ENCODE data around the gene MAST4. TPM values are rescaled to one million over a fixed set of nuclear protein-coding genes. Genes with fewer than 3 reads are reported as not detected.

MAST4 gene
- total RNA-seq, 1 donor from 2014 or later, result 22.3 TPM

GRCh38 chr5:67085616-67086015, 489.4 kb downstream of the MAST4 start:
- H3K36me3 ChIP-seq (ENCODE audit: insufficient read depth, low read length), result peaks cover 2% of the 10 kb centered on the region
- no peaks in the 10 kb centered on the region for H3K9me3 ChIP-seq (ENCODE audit: insufficient read depth, low read depth, low read length)
- FAIRE-seq (no peak), DNase-seq (ENCODE audit: low read depth) (no peak)
- H3K27ac ChIP-seq (ENCODE audit: low read depth, low read length), result no peak overlapping the region
- Mint-ChIP-seq H3K4me1 (ENCODE audit: low read depth, unreplicated experiment) (peaks cover 15% of the 10 kb centered on the region), H3K36me3 (ENCODE audit: low read depth, unreplicated experiment) (no peaks in the 10 kb centered on the region), H3K4me3 (ENCODE audit: unreplicated experiment) (no peak overlapping the region), H3K27me3 (ENCODE audit: low read depth, unreplicated experiment) (no peaks in the 10 kb centered on the region), H3K27ac (ENCODE audit: unreplicated experiment) (no peak overlapping the region), H3K9me3 (ENCODE audit: unreplicated experiment) (no peaks in the 10 kb centered on the region)
- no peak overlapping the region for H3K9ac ChIP-seq (ENCODE audit: low read length)
- H4K20me1 ChIP-seq (ENCODE audit: insufficient read depth, low read length), result peaks cover 23% of the 10 kb centered on the region
- H3K4me3 ChIP-seq (ENCODE audit: insufficient read depth, low read depth, low read length), result no peak overlapping the region
- peaks cover 9% of the 10 kb centered on the region for H3K4me1 ChIP-seq (ENCODE audit: insufficient read depth, low read length)
- no peak overlapping the region for H2AFZ ChIP-seq (ENCODE audit: low read depth, low read length)
- peaks cover 51% of the 10 kb centered on the region for H3K79me2 ChIP-seq (ENCODE audit: insufficient read depth, low read length)
- TF ChIP-seq, protein P1, sequence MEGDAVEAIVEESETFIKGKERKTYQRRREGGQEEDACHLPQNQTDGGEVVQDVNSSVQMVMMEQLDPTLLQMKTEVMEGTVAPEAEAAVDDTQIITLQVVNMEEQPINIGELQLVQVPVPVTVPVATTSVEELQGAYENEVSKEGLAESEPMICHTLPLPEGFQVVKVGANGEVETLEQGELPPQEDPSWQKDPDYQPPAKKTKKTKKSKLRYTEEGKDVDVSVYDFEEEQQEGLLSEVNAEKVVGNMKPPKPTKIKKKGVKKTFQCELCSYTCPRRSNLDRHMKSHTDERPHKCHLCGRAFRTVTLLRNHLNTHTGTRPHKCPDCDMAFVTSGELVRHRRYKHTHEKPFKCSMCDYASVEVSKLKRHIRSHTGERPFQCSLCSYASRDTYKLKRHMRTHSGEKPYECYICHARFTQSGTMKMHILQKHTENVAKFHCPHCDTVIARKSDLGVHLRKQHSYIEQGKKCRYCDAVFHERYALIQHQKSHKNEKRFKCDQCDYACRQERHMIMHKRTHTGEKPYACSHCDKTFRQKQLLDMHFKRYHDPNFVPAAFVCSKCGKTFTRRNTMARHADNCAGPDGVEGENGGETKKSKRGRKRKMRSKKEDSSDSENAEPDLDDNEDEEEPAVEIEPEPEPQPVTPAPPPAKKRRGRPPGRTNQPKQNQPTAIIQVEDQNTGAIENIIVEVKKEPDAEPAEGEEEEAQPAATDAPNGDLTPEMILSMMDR (IDR thresholded peaks at IDR 0.05; ENCODE audit: insufficient read depth, low read depth, low read length), result no peak
- TF ChIP-seq EZH2 (IDR thresholded peaks at IDR 0.05; ENCODE audit: insufficient read depth, low read length), result no peak
- H3K4me2 ChIP-seq (ENCODE audit: low read length), result no peak overlapping the region
- H3K27me3 ChIP-seq (ENCODE audit: insufficient read depth, low read length), result no peaks in the 10 kb centered on the region

DNA sequence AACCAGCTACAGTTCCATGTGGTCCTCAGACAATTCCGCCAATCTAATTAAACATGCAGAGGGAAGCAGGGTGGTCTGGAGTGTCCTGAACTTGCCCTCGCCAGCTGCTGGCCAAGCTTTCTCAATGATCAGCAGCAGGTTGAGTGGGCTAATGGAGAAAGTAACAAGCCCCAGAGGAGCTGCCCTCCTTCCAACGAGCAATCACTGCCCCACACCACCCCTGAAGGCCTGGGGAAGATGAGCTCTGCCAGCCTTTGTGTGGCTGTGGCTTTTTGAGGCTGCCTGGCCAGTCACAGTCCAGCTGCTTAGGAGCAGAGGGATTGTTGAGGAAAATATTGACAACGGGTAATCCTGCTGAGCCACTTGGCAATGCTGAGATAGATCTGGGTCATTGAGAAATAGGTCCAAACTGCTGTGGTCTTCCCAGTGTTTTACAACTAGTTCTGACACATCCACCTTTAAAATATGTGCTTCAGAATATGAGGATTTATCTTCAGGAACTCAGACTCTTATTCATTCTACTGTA, 493.1 kb downstream of the MAST4 start:
- H3K27ac ChIP-seq (ENCODE audit: low read depth, low read length), result no peak overlapping the region
- peaks cover 19% of the 10 kb centered on the region for H4K20me1 ChIP-seq (ENCODE audit: insufficient read depth, low read length)
- no peak overlapping the region for H3K4me2 ChIP-seq (ENCODE audit: low read length)
- H3K36me3 ChIP-seq (ENCODE audit: insufficient read depth, low read length), result peaks cover 3% of the 10 kb centered on the region
- peaks cover 2% of the 10 kb centered on the region for H3K36me3 Mint-ChIP-seq (ENCODE audit: low read depth, unreplicated experiment)
- H3K27me3 Mint-ChIP-seq (ENCODE audit: low read depth, unreplicated experiment), result no peaks in the 10 kb centered on the region
- no peaks in the 10 kb centered on the region for H3K27me3 ChIP-seq (ENCODE audit: insufficient read depth, low read length)
- H3K9me3 ChIP-seq (ENCODE audit: insufficient read depth, low read depth, low read length), result no peaks in the 10 kb centered on the region
- H3K27ac Mint-ChIP-seq (ENCODE audit: unreplicated experiment), result no peak overlapping the region
- no peak overlapping the region for H3K4me3 ChIP-seq (ENCODE audit: insufficient read depth, low read depth, low read length)
- H3K79me2 ChIP-seq (ENCODE audit: insufficient read depth, low read length), result peaks cover 47% of the 10 kb centered on the region
- H3K9me3 Mint-ChIP-seq (ENCODE audit: unreplicated experiment), result no peaks in the 10 kb centered on the region
- H2AFZ ChIP-seq (ENCODE audit: low read depth, low read length), result no peak overlapping the region
- FAIRE-seq (no peak), DNase-seq (ENCODE audit: low read depth) (peak; percentile 58)
- no peak overlapping the region for H3K4me3 Mint-ChIP-seq (ENCODE audit: unreplicated experiment)
- TF ChIP-seq EZH2 (IDR thresholded peaks at IDR 0.05; ENCODE audit: insufficient read depth, low read length), result no peak
- TF ChIP-seq, protein P1 (IDR thresholded peaks at IDR 0.05; ENCODE audit: insufficient read depth, low read depth, low read length), result no peak
- H3K4me1 Mint-ChIP-seq (ENCODE audit: low read depth, unreplicated experiment), result peaks cover 33% of the 10 kb centered on the region
- H3K4me1 ChIP-seq (ENCODE audit: insufficient read depth, low read length), result peaks cover 16% of the 10 kb centered on the region
- no peak overlapping the region for H3K9ac ChIP-seq (ENCODE audit: low read length)

- no peak for DNase-seq (ENCODE audit: low read depth)
- H3K9ac ChIP-seq (ENCODE audit: low read length), result no peak overlapping the region
- H3K4me3 ChIP-seq (ENCODE audit: insufficient read depth, low read depth, low read length), result no peak overlapping the region
- H3K27me3 Mint-ChIP-seq (ENCODE audit: low read depth, unreplicated experiment), result no peaks in the 10 kb centered on the region
- no peak overlapping the region for H3K4me3 Mint-ChIP-seq (ENCODE audit: unreplicated experiment)
- H3K36me3 Mint-ChIP-seq (ENCODE audit: low read depth, unreplicated experiment), result peaks cover 2% of the 10 kb centered on the region
- H3K4me1 ChIP-seq (ENCODE audit: insufficient read depth, low read length), result peaks cover 24% of the 10 kb centered on the region
- H3K27me3 ChIP-seq (ENCODE audit: insufficient read depth, low read length), result no peaks in the 10 kb centered on the region
- no peaks in the 10 kb centered on the region for H3K9me3 ChIP-seq (ENCODE audit: insufficient read depth, low read depth, low read length)
- no peak overlapping the region for H3K4me2 ChIP-seq (ENCODE audit: low read length)
- H3K27ac Mint-ChIP-seq (ENCODE audit: unreplicated experiment), result no peak overlapping the region
- no peaks in the 10 kb centered on the region for H3K9me3 Mint-ChIP-seq (ENCODE audit: unreplicated experiment)
- peaks cover 41% of the 10 kb centered on the region for H3K79me2 ChIP-seq (ENCODE audit: insufficient read depth, low read length)
- peaks cover 19% of the 10 kb centered on the region for H4K20me1 ChIP-seq (ENCODE audit: insufficient read depth, low read length)
- peaks cover 40% of the 10 kb centered on the region for H3K4me1 Mint-ChIP-seq (ENCODE audit: low read depth, unreplicated experiment)
- no peak overlapping the region for H2AFZ ChIP-seq (ENCODE audit: low read depth, low read length)
- H3K36me3 ChIP-seq (ENCODE audit: insufficient read depth, low read length), result peaks cover 3% of the 10 kb centered on the region
- no peak for FAIRE-seq
- TF ChIP-seq, protein P1 (IDR thresholded peaks at IDR 0.05; ENCODE audit: insufficient read depth, low read depth, low read length), result no peak
- no peak overlapping the region for H3K27ac ChIP-seq (ENCODE audit: low read depth, low read length)
Observed at GRCh38 chr5:67090040-67090439, 493.8 kb downstream of the MAST4 start.
